ENCODE measurements around the gene SLC15A4.

SLC15A4 gene

GRCh38 chr12:128753438-128753837, 70.3 kb downstream of the SLC15A4 start:
- no peak for TF ChIP-seq EZH2phosphoT487 (IDR thresholded peaks at IDR 0.05; ENCODE audit: borderline replicate concordance)
- TF ChIP-seq, protein P1, sequence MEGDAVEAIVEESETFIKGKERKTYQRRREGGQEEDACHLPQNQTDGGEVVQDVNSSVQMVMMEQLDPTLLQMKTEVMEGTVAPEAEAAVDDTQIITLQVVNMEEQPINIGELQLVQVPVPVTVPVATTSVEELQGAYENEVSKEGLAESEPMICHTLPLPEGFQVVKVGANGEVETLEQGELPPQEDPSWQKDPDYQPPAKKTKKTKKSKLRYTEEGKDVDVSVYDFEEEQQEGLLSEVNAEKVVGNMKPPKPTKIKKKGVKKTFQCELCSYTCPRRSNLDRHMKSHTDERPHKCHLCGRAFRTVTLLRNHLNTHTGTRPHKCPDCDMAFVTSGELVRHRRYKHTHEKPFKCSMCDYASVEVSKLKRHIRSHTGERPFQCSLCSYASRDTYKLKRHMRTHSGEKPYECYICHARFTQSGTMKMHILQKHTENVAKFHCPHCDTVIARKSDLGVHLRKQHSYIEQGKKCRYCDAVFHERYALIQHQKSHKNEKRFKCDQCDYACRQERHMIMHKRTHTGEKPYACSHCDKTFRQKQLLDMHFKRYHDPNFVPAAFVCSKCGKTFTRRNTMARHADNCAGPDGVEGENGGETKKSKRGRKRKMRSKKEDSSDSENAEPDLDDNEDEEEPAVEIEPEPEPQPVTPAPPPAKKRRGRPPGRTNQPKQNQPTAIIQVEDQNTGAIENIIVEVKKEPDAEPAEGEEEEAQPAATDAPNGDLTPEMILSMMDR (conservative IDR thresholded peaks at IDR 0.05; ENCODE audit: low read length): peak; percentile 15; the same call in 1 of the 2 replicates
- Histone ChIP-seq H3K4me3 (ENCODE audit: low read length, poor library complexity, severe bottlenecking) (no peak overlapping the region), H3K36me3 (ENCODE audit: insufficient read depth, low read length) (no peaks in the 10 kb centered on the region), H3K27me3 (ENCODE audit: insufficient read depth, low read length, poor library complexity, severe bottlenecking) (no peaks in the 10 kb centered on the region), H3K79me2 (ENCODE audit: insufficient read depth, low read length) (no peaks in the 10 kb centered on the region), H3K9ac (ENCODE audit: low read depth, low read length, poor library complexity, severe bottlenecking) (no peak overlapping the region), H4K20me1 (ENCODE audit: insufficient read depth, low read length, poor library complexity, severe bottlenecking) (no peaks in the 10 kb centered on the region), H3F3A (ENCODE audit: low read depth) (no peaks in the 10 kb centered on the region), H3K9me2 (replicated peaks; ENCODE audit: low read depth, low read length) (no peaks in the 10 kb centered on the region), H3K9me3 (ENCODE audit: insufficient read depth, low read depth, low read length) (no peaks in the 10 kb centered on the region), H2AFZ (ENCODE audit: low read length) (no peak overlapping the region), H3K4me1 (ENCODE audit: insufficient read depth, low read length, poor library complexity, severe bottlenecking) (no peaks in the 10 kb centered on the region), H3K4me2 (ENCODE audit: low read depth, low read length, poor library complexity, severe bottlenecking) (no peak overlapping the region)

DNA sequence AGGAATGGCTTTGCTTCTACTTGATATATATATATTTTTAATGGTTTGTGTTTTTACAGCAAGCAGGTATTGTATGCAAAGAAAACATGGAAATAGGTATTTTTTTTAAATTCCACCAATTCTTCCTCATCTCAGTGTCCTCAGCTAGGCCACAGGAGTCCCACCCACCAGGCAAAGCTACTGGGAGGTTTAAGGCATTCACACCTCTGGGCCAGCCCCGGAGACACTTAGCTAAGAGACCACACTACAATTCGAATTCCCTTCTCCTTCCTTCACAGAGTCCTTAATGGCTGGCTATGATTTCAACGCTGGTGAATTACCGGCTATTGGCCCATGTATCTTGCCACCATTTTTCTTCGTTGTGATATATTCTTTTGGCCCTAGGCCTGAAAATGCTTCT, 71.4 kb downstream of the SLC15A4 start:
- Histone ChIP-seq H3F3A (ENCODE audit: low read depth) (no peaks in the 10 kb centered on the region), H3K9me3 (ENCODE audit: insufficient read depth, low read depth, low read length) (no peaks in the 10 kb centered on the region), H3K4me3 (ENCODE audit: low read length, poor library complexity, severe bottlenecking) (no peak overlapping the region), H3K4me2 (ENCODE audit: low read depth, low read length, poor library complexity, severe bottlenecking) (no peak overlapping the region), H3K4me1 (ENCODE audit: insufficient read depth, low read length, poor library complexity, severe bottlenecking) (peaks cover 6% of the 10 kb centered on the region), H4K20me1 (ENCODE audit: insufficient read depth, low read length, poor library complexity, severe bottlenecking) (no peaks in the 10 kb centered on the region), H3K79me2 (ENCODE audit: insufficient read depth, low read length) (no peaks in the 10 kb centered on the region), H3K9me2 (replicated peaks; ENCODE audit: low read depth, low read length) (no peaks in the 10 kb centered on the region), H3K27me3 (ENCODE audit: insufficient read depth, low read length, poor library complexity, severe bottlenecking) (no peaks in the 10 kb centered on the region), H3K36me3 (ENCODE audit: insufficient read depth, low read length) (no peaks in the 10 kb centered on the region), H3K9ac (ENCODE audit: low read depth, low read length, poor library complexity, severe bottlenecking) (no peak overlapping the region), H2AFZ (ENCODE audit: low read length) (no peak overlapping the region)
- TF ChIP-seq, protein P1 (conservative IDR thresholded peaks at IDR 0.05; ENCODE audit: low read length): no peak
- no peak for TF ChIP-seq EZH2phosphoT487 (IDR thresholded peaks at IDR 0.05; ENCODE audit: borderline replicate concordance)

GRCh38 chr12:128747441-128747840, 76.3 kb downstream of the SLC15A4 start:
- Histone ChIP-seq H3F3A (ENCODE audit: low read depth) (no peaks in the 10 kb centered on the region), H3K9me2 (replicated peaks; ENCODE audit: low read depth, low read length) (no peaks in the 10 kb centered on the region)

More at GRCh38 chr12:128747441-128747840, 76.3 kb downstream of the SLC15A4 start:
- Histone ChIP-seq H3K4me1 (ENCODE audit: insufficient read depth, low read length, poor library complexity, severe bottlenecking) (peaks cover 42% of the 10 kb centered on the region), H4K20me1 (ENCODE audit: insufficient read depth, low read length, poor library complexity, severe bottlenecking) (no peaks in the 10 kb centered on the region), H3K9me3 (ENCODE audit: insufficient read depth, low read depth, low read length) (no peaks in the 10 kb centered on the region), H3K27me3 (ENCODE audit: insufficient read depth, low read length, poor library complexity, severe bottlenecking) (no peaks in the 10 kb centered on the region), H3K4me2 (ENCODE audit: low read depth, low read length, poor library complexity, severe bottlenecking) (peak overlapping the region; percentile 73), H3K9ac (ENCODE audit: low read depth, low read length, poor library complexity, severe bottlenecking) (no peak overlapping the region), H3K4me3 (ENCODE audit: low read length, poor library complexity, severe bottlenecking) (no peak overlapping the region), H3K79me2 (ENCODE audit: insufficient read depth, low read length) (no peaks in the 10 kb centered on the region), H2AFZ (ENCODE audit: low read length) (0 out of 2 replicates have a peak overlapping the region, but pooled peaks have one; percentile 15), H3K36me3 (ENCODE audit: insufficient read depth, low read length) (no peaks in the 10 kb centered on the region)
- no peak for TF ChIP-seq EZH2phosphoT487 (IDR thresholded peaks at IDR 0.05; ENCODE audit: borderline replicate concordance)
- TF ChIP-seq, protein P1 (conservative IDR thresholded peaks at IDR 0.05; ENCODE audit: low read length): no peak
